B cell (primary cell): ENCODE results near the gene KDM7A. TPM values are rescaled to one million over a fixed set of nuclear protein-coding genes. Genes with fewer than 3 reads are reported as not detected.

Source experiments
- ATAC-seq: fragments of 200-7000 bp; cut with Tn5 transposase; one replicate; pipeline ENCODE4 v1.10.0; 2021; ENCODE audit warnings: low read depth, mild to moderate bottlenecking, moderate number of reproducible peaks, moderate library complexity
- CTCF ChIA-PET: fragments of 350-600 bp; sonication (Branson Sonifier 250); formaldehyde crosslinking; loops from one replicate; lab custom pipeline; 2021; ENCODE audit warnings: antibody characterized with exemption, inconsistent platforms; lab: Charles Lee
- POLR2A ChIA-PET: fragments of 350-600 bp; sonication (Branson Sonifier 250); formaldehyde crosslinking; loops from one replicate; lab custom pipeline; 2021; ENCODE audit warnings: antibody characterized with exemption; lab: Charles Lee
- DNase-seq: peaks from one replicate; pipeline ENCODE4 v3.0.0; 2013
- H2AFZ ChIP-seq: 2 replicates; pipeline ENCODE4 v1.6.1; 2012; ENCODE audit warnings: mild to moderate bottlenecking, low read depth, low read length; ENCODE audit not compliant: insufficient read depth, poor library complexity, severe bottlenecking
- H3K27ac ChIP-seq, 2 donors: 1 replicate in 1 of 2; 2 replicates in 1 of 2; pipeline ENCODE4 v1.5.1; 2012 to 2013; ENCODE audit warnings: low read length in 2 of 2, mild to moderate bottlenecking in 2 of 2, moderate library complexity in 1 of 2
- H3K27me3 ChIP-seq, 4 experiments: fragments of 200-600 bp in 1 of 4; sonication (generic) in 1 of 4; replicated peaks in 1 of 4; 1 replicate in 2 of 4; 2 replicates in 2 of 4; pipeline versions ENCODE4 v1.6.1 to v1.7.0; 2013 to 2016; ENCODE audit warnings: low read length in 3 of 4, mild to moderate bottlenecking in 2 of 4, mixed read lengths in 1 of 4, moderate library complexity in 1 of 4; ENCODE audit not compliant: insufficient read depth in 4 of 4, control insufficient read depth in 3 of 4; ENCODE audit errors: control extremely low read depth in 1 of 4
- H3K36me3 ChIP-seq, 2 experiments: replicated peaks in 1 of 2; 1 replicate in 1 of 2; 2 replicates in 1 of 2; pipeline versions ENCODE4 v1.6.1 to v1.7.1; 2013; ENCODE audit warnings: low read length in 1 of 2; ENCODE audit not compliant: insufficient read depth in 2 of 2, control insufficient read depth in 1 of 2; ENCODE audit errors: control extremely low read depth in 1 of 2, extremely low read depth in 1 of 2
- H3K4me1 ChIP-seq, 2 donors: fragments of 200-600 bp in 1 of 2; sonication (generic) in 1 of 2; 1 replicate in 1 of 2; 2 replicates in 1 of 2; pipeline versions ENCODE4 v1.5.1 to v1.6.1; 2013 to 2017; ENCODE audit warnings: low read length in 2 of 2; ENCODE audit not compliant: control insufficient read depth in 2 of 2, insufficient read depth in 2 of 2
- H3K4me2 ChIP-seq: replicated peaks from 2 replicates; pipeline ENCODE3; 2012; ENCODE audit warnings: mild to moderate bottlenecking, low read depth, low read length; ENCODE audit not compliant: poor library complexity, severe bottlenecking
- H3K4me3 ChIP-seq, 5 experiments: fragments of 200-600 bp in 1 of 5; sonication (generic) in 1 of 5; 1 replicate in 3 of 5; 2 replicates in 2 of 5; pipeline versions ENCODE4 v1.5.1 to v1.7.0; 2011 to 2016; ENCODE audit warnings: low read length in 4 of 5, mild to moderate bottlenecking in 4 of 5, low read depth in 2 of 5, control low read depth in 1 of 5, moderate library complexity in 1 of 5; ENCODE audit not compliant: insufficient read depth in 1 of 5; ENCODE audit errors: control extremely low read depth in 1 of 5, extremely low read depth in 1 of 5
- H3K79me2 ChIP-seq: fragments of 200-600 bp; sonication (generic); one replicate; pipeline ENCODE4 v1.6.0; 2016; ENCODE audit warnings: low read length; ENCODE audit not compliant: control insufficient read depth, insufficient read depth
- H3K9ac ChIP-seq: fragments of 200-600 bp; sonication (generic); 2 replicates; pipeline ENCODE4 v1.6.1; 2017; ENCODE audit warnings: mild to moderate bottlenecking, low read length, moderate library complexity
- H3K9me3 ChIP-seq, 3 donors: one replicate each; pipeline versions ENCODE4 v1.6.1 to v1.7.1; 2013; ENCODE audit warnings: low read length in 2 of 3; ENCODE audit not compliant: control insufficient read depth in 2 of 3, insufficient read depth in 1 of 3; ENCODE audit errors: control extremely low read depth in 1 of 3
- H4K20me1 ChIP-seq: 2 replicates; pipeline ENCODE4 v1.6.0; 2012; ENCODE audit warnings: mild to moderate bottlenecking, low read length; ENCODE audit not compliant: insufficient read depth, control insufficient read depth, poor library complexity, severe bottlenecking
- H3K27ac Mint-ChIP-seq: one replicate; pipeline ENCODE4 v1.8.0; 2021; ENCODE audit warnings: mixed read lengths
- H3K27me3 Mint-ChIP-seq: one replicate; pipeline ENCODE4 v1.8.0; 2021; ENCODE audit warnings: mixed read lengths
- H3K4me1 Mint-ChIP-seq: one replicate; pipeline ENCODE4 v1.8.0; 2021; ENCODE audit warnings: mixed read lengths
- H3K4me3 Mint-ChIP-seq: one replicate; pipeline ENCODE4 v1.8.0; 2021; ENCODE audit warnings: mixed read lengths
- H3K9me3 Mint-ChIP-seq: one replicate; pipeline ENCODE4 v1.8.0; 2022; ENCODE audit warnings: mixed read lengths; ENCODE audit not compliant: insufficient read depth
- EZH2 ChIP-seq: IDR thresholded peaks from 2 replicates; pipeline ENCODE4 v1.6.1; 2012; ENCODE audit warnings: borderline replicate concordance, low read depth, mild to moderate bottlenecking, moderate library complexity, low read length; ENCODE audit not compliant: insufficient read depth, poor library complexity, severe bottlenecking
- WGBS: methylation state at CpG from one replicate; pipeline ENCODE4 v1.1.5; 2013; ENCODE audit warnings: missing lambda C conversion rate; ENCODE audit not compliant: insufficient coverage; 5-methylcytosine and 5-hydroxymethylcytosine counted together
- intact Hi-C: fragments of 100-400 bp; cut with micrococcal nuclease; formaldehyde crosslinking; loops from one replicate; pipeline ENCODE4 v1.10.0; 2022
- polyA plus RNA-seq: library from polyadenylated mRNA; depleted of rRNA; stranded (reverse); fragments of >200 nt; gene quantifications from 2 replicates; pipeline ENCODE4 v1.2.3, GENCODE V29; 2012
- total RNA-seq, 2 donors: library from RNA; stranded (reverse); fragments of 120-200 nt in 1 of 2; gene quantifications; 1 replicate in 1 of 2; 2 replicates in 1 of 2; pipeline versions ENCODE4 v1.2.3 to v1.2.4, GENCODE V29; 2013 to 2022
- TF ChIP-seq, protein P1 (sequence below): fragments of 200-600 bp; IDR thresholded peaks from one replicate; pipeline ENCODE4 v1.8.0; 2022; ENCODE audit warnings: antibody characterized with exemption, mild to moderate bottlenecking

Gene KDM7A
- total and polyA plus RNA-seq, 2 donors (not counting 1 experiment from before 2014, with no cell fraction given) = 16.1 to 50.8 TPM

DNA sequence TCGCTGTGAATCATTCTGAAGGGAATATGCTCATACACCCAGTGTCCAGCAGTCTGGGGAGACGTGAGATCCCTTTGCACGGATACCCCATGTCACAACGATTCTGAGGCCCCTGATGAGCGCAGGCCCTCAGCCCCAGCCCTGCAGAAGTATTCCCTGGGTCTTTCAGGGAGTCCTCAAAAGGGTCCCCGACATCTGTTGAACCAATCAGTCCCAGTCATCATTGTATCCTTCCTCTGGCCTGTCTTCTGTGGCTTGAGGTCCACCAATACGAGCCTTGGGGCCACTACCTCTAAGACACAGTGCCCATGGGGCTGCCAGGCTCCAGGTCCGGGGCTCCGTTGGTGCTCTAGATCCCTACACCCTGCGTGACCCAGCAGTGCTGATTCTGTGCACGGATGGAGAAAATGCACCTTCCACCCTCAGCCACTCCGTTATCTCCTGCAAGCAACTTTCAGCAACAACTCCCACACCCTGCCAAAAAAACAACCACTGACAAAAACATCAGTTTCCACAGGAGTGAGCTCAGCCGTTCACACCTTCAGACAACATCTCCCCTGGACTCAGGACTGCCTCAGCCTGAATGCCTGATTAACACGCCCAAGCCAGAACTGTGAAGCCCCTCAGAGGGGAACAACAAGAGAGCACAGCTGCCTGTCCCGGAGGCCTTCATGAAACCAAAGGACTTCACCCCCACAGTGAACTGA lies 46.9 kb upstream of the KDM7A start:
- DNase-seq (no peak), ATAC-seq (no peak)
- H3K27me3 ChIP-seq = no peaks in the 10 kb centered on the region
- WGBS = 84% methylated on average over 15 of the region's 15 CpGs
- ChIA-PET POLR2A (interaction anchor here (0.7 kb wide), 1 partner anchor 162 kb away, joined by 4 read pairs; no protein-coding TSS in a partner anchor), CTCF (interaction anchor here (1.3 kb wide), 1 partner anchor 10 kb away, joined by 3 read pairs; no protein-coding TSS in a partner anchor)
- peaks cover 57 to 73% of the 10 kb centered on the region in 2 donors for H3K4me1 ChIP-seq
- H3K36me3 ChIP-seq = no peaks in the 10 kb centered on the region
- peak overlapping the region; percentile 62 to 64 for H3K27ac ChIP-seq
- peak overlapping the region; percentile 56 for H2AFZ ChIP-seq
- H3K27ac Mint-ChIP-seq = peak overlapping the region; percentile 94
- peak overlapping the region; percentile 29 for H3K9ac ChIP-seq
- peaks cover 56% of the 10 kb centered on the region for H3K4me1 Mint-ChIP-seq
- peaks cover 0 to 5% (median 0%) of the 10 kb centered on the region in 3 donors for H3K9me3 ChIP-seq
- peak overlapping the region; percentile 81 for H3K4me3 Mint-ChIP-seq
- no peaks in the 10 kb centered on the region for H3K79me2 ChIP-seq
- no peaks in the 10 kb centered on the region for H3K27me3 Mint-ChIP-seq
- TF ChIP-seq, protein P1, sequence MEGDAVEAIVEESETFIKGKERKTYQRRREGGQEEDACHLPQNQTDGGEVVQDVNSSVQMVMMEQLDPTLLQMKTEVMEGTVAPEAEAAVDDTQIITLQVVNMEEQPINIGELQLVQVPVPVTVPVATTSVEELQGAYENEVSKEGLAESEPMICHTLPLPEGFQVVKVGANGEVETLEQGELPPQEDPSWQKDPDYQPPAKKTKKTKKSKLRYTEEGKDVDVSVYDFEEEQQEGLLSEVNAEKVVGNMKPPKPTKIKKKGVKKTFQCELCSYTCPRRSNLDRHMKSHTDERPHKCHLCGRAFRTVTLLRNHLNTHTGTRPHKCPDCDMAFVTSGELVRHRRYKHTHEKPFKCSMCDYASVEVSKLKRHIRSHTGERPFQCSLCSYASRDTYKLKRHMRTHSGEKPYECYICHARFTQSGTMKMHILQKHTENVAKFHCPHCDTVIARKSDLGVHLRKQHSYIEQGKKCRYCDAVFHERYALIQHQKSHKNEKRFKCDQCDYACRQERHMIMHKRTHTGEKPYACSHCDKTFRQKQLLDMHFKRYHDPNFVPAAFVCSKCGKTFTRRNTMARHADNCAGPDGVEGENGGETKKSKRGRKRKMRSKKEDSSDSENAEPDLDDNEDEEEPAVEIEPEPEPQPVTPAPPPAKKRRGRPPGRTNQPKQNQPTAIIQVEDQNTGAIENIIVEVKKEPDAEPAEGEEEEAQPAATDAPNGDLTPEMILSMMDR = no peak
- no peak for TF ChIP-seq EZH2
- peak overlapping the region in 1 of 5 experiments; percentile 13 for H3K4me3 ChIP-seq
- H4K20me1 ChIP-seq = no peaks in the 10 kb centered on the region
- intact Hi-C loops = loop anchor here (1.0 kb wide), 1 partner anchor 13 kb away; no protein-coding TSS in a partner anchor
- H3K9me3 Mint-ChIP-seq = no peaks in the 10 kb centered on the region
- peak overlapping the region; percentile 70 for H3K4me2 ChIP-seq

DNA sequence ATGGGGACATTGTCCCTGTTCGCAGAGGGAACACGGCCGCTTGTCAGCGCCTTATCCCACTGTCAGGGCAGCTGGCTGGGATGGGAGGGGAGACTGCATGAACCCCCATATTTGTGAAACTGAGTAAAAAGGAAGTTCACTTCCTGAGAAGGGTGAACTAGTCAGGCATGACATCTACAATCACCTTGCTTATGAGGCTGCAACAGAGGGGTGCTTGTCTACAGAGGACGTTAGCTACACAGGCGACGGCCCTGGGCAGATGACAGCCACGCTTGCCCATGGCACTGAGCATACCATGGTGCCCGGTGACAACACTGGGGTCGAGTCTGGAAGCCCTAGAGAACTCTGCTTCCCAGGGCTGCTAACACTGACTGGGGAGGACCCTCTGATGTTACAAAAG lies 46.0 kb upstream of the KDM7A start:
- peak overlapping the region; percentile 94 for H3K27ac Mint-ChIP-seq
- Histone ChIP-seq H3K36me3 (no peaks in the 10 kb centered on the region), H3K9me3 (peaks cover 0 to 9% (median 0%) of the 10 kb centered on the region in 3 donors), H3K4me3 (peak overlapping the region in 4 of 5 experiments; percentile 8 to 22 (median 17)), H2AFZ (peak overlapping the region; percentile 37), H3K79me2 (no peaks in the 10 kb centered on the region), H3K9ac (peak overlapping the region; percentile 29), H3K27ac (peak overlapping the region; percentile 62 to 64), H3K27me3 (no peaks in the 10 kb centered on the region), H4K20me1 (no peaks in the 10 kb centered on the region), H3K4me1 (peaks cover 50 to 65% of the 10 kb centered on the region in 2 donors), H3K4me2 (peak overlapping the region; percentile 70)
- intact Hi-C loops = loop anchor here (1.0 kb wide), 1 partner anchor 13 kb away; no protein-coding TSS in a partner anchor
- H3K4me1 Mint-ChIP-seq = peaks cover 49% of the 10 kb centered on the region
- peak; percentile 78 for DNase-seq
- CTCF ChIA-PET = interaction anchor here (1.2 to 1.3 kb wide), 4 partner anchors 9 to 45 kb away, joined by 3 read pairs; no protein-coding TSS in a partner anchor
- POLR2A ChIA-PET = interaction anchor here (0.8 to 1.4 kb wide), 3 partner anchors 12 to 47 kb away, joined by 4 to 5 read pairs (median 4); no protein-coding TSS in a partner anchor
- ATAC-seq = peak; percentile 97
- TF ChIP-seq EZH2 = no peak
- TF ChIP-seq, protein P1 = no peak
- H3K27me3 Mint-ChIP-seq = no peaks in the 10 kb centered on the region
- WGBS = 12% methylated on average over 6 of the region's 10 CpGs
- H3K9me3 Mint-ChIP-seq = no peaks in the 10 kb centered on the region
- H3K4me3 Mint-ChIP-seq = peak overlapping the region; percentile 81
